Prostate gland (tissue), 2 donors: Measurements from ENCODE around the gene MYH6. TPM values are rescaled to one million over a fixed set of nuclear protein-coding genes. Genes with fewer than 3 reads are reported as not detected.

Experiments
- DNase-seq: peaks from one replicate; pipeline ENCODE4 v3.0.0-alpha.2; 2019; ENCODE audit warnings: low spot score
- H3K27ac ChIP-seq, 2 donors: fragments of 200-600 bp; sonication (generic); 2 replicates each; pipeline ENCODE4 v1.5.1; 2017 to 2019
- H3K27me3 ChIP-seq: fragments of 200-600 bp; sonication (generic); replicated peaks from 2 replicates; pipeline ENCODE4 v1.5.1; 2019; ENCODE audit not compliant: insufficient read depth
- H3K36me3 ChIP-seq, 2 donors: fragments of 200-600 bp; sonication (generic); 1 replicate in 1 of 2; 2 replicates in 1 of 2; pipeline versions ENCODE4 v1.5.1 to v1.8.1; 2017 to 2019
- H3K4me1 ChIP-seq: fragments of 200-600 bp; sonication (generic); replicated peaks from 2 replicates; pipeline ENCODE4 v1.5.1; 2019
- H3K4me3 ChIP-seq, 2 donors: fragments of 200-600 bp; sonication (generic); 2 replicates each; pipeline ENCODE4 v1.5.1; 2017 to 2019
- H3K9me3 ChIP-seq: fragments of 200-600 bp; sonication (generic); 2 replicates; pipeline ENCODE4 v1.5.1; 2017
- CTCF ChIP-seq, 4 experiments: fragments of 200-600 bp in 2 of 4; fragments of 450-650 bp in 2 of 4; sonication (generic) in 2 of 4; IDR thresholded peaks; 1 replicate in 3 of 4; 2 replicates in 1 of 4; pipeline ENCODE4 v1.5.1; 2016 to 2019; ENCODE audit warnings: antibody characterized with exemption in 4 of 4, mild to moderate bottlenecking in 2 of 4, moderate library complexity in 2 of 4
- POLR2A ChIP-seq: fragments of 450-650 bp; IDR thresholded peaks from one replicate; pipeline ENCODE4 v1.6.1; 2016; ENCODE audit warnings: antibody characterized with exemption, mild to moderate bottlenecking
- POLR2AphosphoS5 ChIP-seq: sonication (generic); formaldehyde crosslinking; IDR thresholded peaks from one replicate; pipeline ENCODE4 v1.6.1; 2017; ENCODE audit warnings: antibody characterized with exemption
- WGBS: methylation state at CpG from one replicate; pipeline ENCODE4 v1.1.5; 2018; 5-methylcytosine and 5-hydroxymethylcytosine counted together
- intact Hi-C: fragments of 100-400 bp; cut with DNase I; formaldehyde crosslinking; loops from one replicate; pipeline ENCODE4 v1.14.2; 2022
- total RNA-seq, 2 donors: library from RNA; depleted of rRNA; stranded (reverse); fragments of >200 nt; gene quantifications; one replicate each; pipeline ENCODE4 v1.1.0, GENCODE V29; 2016

MYH6 gene
- total RNA-seq, 2 donors from 2014 or later, result 3.1 TPM; not detected in 1

- no peaks in the 10 kb centered on the region for H3K27me3 ChIP-seq
- H3K4me3 ChIP-seq, result no peak overlapping the region
- TF ChIP-seq CTCF (IDR thresholded peaks at IDR 0.05), result no peak
- TF ChIP-seq POLR2A, result no peak
- no peak for TF ChIP-seq POLR2AphosphoS5
- no peak overlapping the region for H3K27ac ChIP-seq
- no peaks in the 10 kb centered on the region for H3K4me1 ChIP-seq
- no peaks in the 10 kb centered on the region for H3K36me3 ChIP-seq
- H3K9me3 ChIP-seq, result no peaks in the 10 kb centered on the region
- WGBS, result 80% methylated on average over 10 of the region's 10 CpGs
- intact Hi-C loops, result no loop called here
- DNase-seq, result no peak
These were observed 3.0 kb downstream of the MYH6 start for GRCh38 chr14:23405096-23405495.

GRCh38 chr14:23404331-23404900 lies 3.7 kb downstream of the MYH6 start:
- H3K4me3 ChIP-seq, result no peak overlapping the region
- H3K36me3 ChIP-seq, result no peaks in the 10 kb centered on the region
- intact Hi-C loops, result no loop called here
- DNase-seq, result no peak
- 88% methylated on average over 14 of the region's 14 CpGs for WGBS
- H3K4me1 ChIP-seq, result no peaks in the 10 kb centered on the region
- H3K9me3 ChIP-seq, result no peaks in the 10 kb centered on the region
- no peak overlapping the region for H3K27ac ChIP-seq
- H3K27me3 ChIP-seq, result no peaks in the 10 kb centered on the region
- no peak for TF ChIP-seq POLR2AphosphoS5
- no peak for TF ChIP-seq POLR2A
- TF ChIP-seq CTCF (IDR thresholded peaks at IDR 0.05), result no peak

GRCh38 chr14:23403908-23404307 lies 4.2 kb downstream of the MYH6 start:
- no peaks in the 10 kb centered on the region for H3K9me3 ChIP-seq
- intact Hi-C loops, result no loop called here
- WGBS, result 84% methylated on average over 4 of the region's 4 CpGs
- DNase-seq, result no peak
- H3K27ac ChIP-seq, result no peak overlapping the region
- no peak overlapping the region for H3K4me3 ChIP-seq
- no peaks in the 10 kb centered on the region for H3K36me3 ChIP-seq
- no peak for TF ChIP-seq POLR2A
- TF ChIP-seq CTCF (IDR thresholded peaks at IDR 0.05), result no peak
- no peak for TF ChIP-seq POLR2AphosphoS5
- H3K4me1 ChIP-seq, result no peaks in the 10 kb centered on the region
- H3K27me3 ChIP-seq, result no peaks in the 10 kb centered on the region

- 60% methylated on average over 7 of the region's 7 CpGs for WGBS
- Histone ChIP-seq H3K36me3 (no peaks in the 10 kb centered on the region), H3K27ac (no peak overlapping the region), H3K27me3 (no peaks in the 10 kb centered on the region), H3K9me3 (no peaks in the 10 kb centered on the region), H3K4me1 (no peaks in the 10 kb centered on the region), H3K4me3 (no peak overlapping the region)
- intact Hi-C loops, result no loop called here
- DNase-seq, result no peak
- no peak for TF ChIP-seq POLR2A
- TF ChIP-seq POLR2AphosphoS5, result no peak
- TF ChIP-seq CTCF (IDR thresholded peaks at IDR 0.05), result no peak
These were observed 5.0 kb downstream of the MYH6 start for GRCh38 chr14:23403139-23403438.

GRCh38 chr14:23402296-23403138 lies 5.6 kb downstream of the MYH6 start:
- no peak overlapping the region for H3K4me3 ChIP-seq
- intact Hi-C loops, result no loop called here
- H3K9me3 ChIP-seq, result no peaks in the 10 kb centered on the region
- 46% methylated on average over 25 of the region's 25 CpGs for WGBS
- H3K27me3 ChIP-seq, result no peaks in the 10 kb centered on the region
- TF ChIP-seq POLR2A (no peak), CTCF (IDR thresholded peaks at IDR 0.05) (no peak), POLR2AphosphoS5 (no peak)
- H3K4me1 ChIP-seq, result no peaks in the 10 kb centered on the region
- DNase-seq, result no peak
- H3K27ac ChIP-seq, result no peak overlapping the region
- no peaks in the 10 kb centered on the region for H3K36me3 ChIP-seq
